Loucy (cell line): ENCODE results near the gene HOXD1.

Experiments used
- H2AFZ ChIP-seq: fragments of 200-600 bp; sonication (generic); 2 replicates; pipeline ENCODE4 v1.6.0; 2016; ENCODE audit warnings: antibody characterized with exemption, mild to moderate bottlenecking, low read length, moderate library complexity
- H3F3A ChIP-seq: fragments of 200-600 bp; 2 replicates; pipeline ENCODE4 v1.6.0; 2016; ENCODE audit warnings: antibody characterized with exemption, low read depth, mild to moderate bottlenecking
- H3K27me3 ChIP-seq: fragments of 200-600 bp; sonication (generic); 2 replicates; pipeline ENCODE4 v1.6.1; 2014; ENCODE audit warnings: low read length, mild to moderate bottlenecking; ENCODE audit not compliant: insufficient read depth, poor library complexity, severe bottlenecking
- H3K36me3 ChIP-seq: fragments of 200-600 bp; sonication (generic); 2 replicates; pipeline ENCODE4 v1.6.1; 2016; ENCODE audit warnings: low read length; ENCODE audit not compliant: insufficient read depth
- H3K4me1 ChIP-seq: fragments of 200-600 bp; sonication (generic); 2 replicates; pipeline ENCODE4 v1.5.1; 2014; ENCODE audit warnings: low read length, mild to moderate bottlenecking; ENCODE audit not compliant: insufficient read depth, poor library complexity, severe bottlenecking
- H3K4me2 ChIP-seq: fragments of 200-600 bp; sonication (generic); 2 replicates; pipeline ENCODE4 v1.6.0; 2014; ENCODE audit warnings: antibody characterized with exemption, low read length, low read depth, mild to moderate bottlenecking; ENCODE audit not compliant: poor library complexity, severe bottlenecking
- H3K4me3 ChIP-seq: fragments of 200-600 bp; sonication (generic); 2 replicates; pipeline ENCODE4 v1.5.1; 2014; ENCODE audit warnings: low read length, mild to moderate bottlenecking, mixed read lengths; ENCODE audit not compliant: poor library complexity, severe bottlenecking
- H3K79me2 ChIP-seq: fragments of 200-600 bp; sonication (generic); 2 replicates; pipeline ENCODE4 v1.6.1; 2014; ENCODE audit warnings: low read length; ENCODE audit not compliant: insufficient read depth
- H3K9ac ChIP-seq: fragments of 200-600 bp; sonication (generic); 2 replicates; pipeline ENCODE4 v1.6.0; 2014; ENCODE audit warnings: mild to moderate bottlenecking, low read depth, low read length, moderate library complexity; ENCODE audit not compliant: poor library complexity, severe bottlenecking
- H3K9me2 ChIP-seq: fragments of 200-600 bp; sonication (generic); replicated peaks from 2 replicates; pipeline ENCODE4 v1.6.1; 2016; ENCODE audit warnings: low read depth, low read length, mixed read lengths
- H3K9me3 ChIP-seq: fragments of 200-600 bp; sonication (generic); 2 replicates; pipeline ENCODE4 v1.6.1; 2014; ENCODE audit warnings: mild to moderate bottlenecking, antibody characterized with exemption, low read length, low read depth; ENCODE audit not compliant: insufficient read depth
- H4K20me1 ChIP-seq: fragments of 200-600 bp; sonication (generic); 2 replicates; pipeline ENCODE4 v1.6.0; 2014; ENCODE audit warnings: antibody characterized with exemption, low read length, mild to moderate bottlenecking; ENCODE audit not compliant: insufficient read depth, poor library complexity, severe bottlenecking
- CTCF ChIP-seq: fragments of 200-600 bp; sonication (generic); conservative IDR thresholded peaks from 2 replicates; pipeline ENCODE4 v1.5.1; 2014; ENCODE audit warnings: mild to moderate bottlenecking, antibody characterized with exemption, low read length
- EZH2phosphoT487 ChIP-seq: fragments of 200-600 bp; IDR thresholded peaks from 2 replicates; pipeline ENCODE4 v1.6.1; 2018; ENCODE audit warnings: antibody characterized with exemption, mild to moderate bottlenecking, moderate library complexity, borderline replicate concordance

Gene HOXD1

GRCh38 chr2:176152350-176153181 lies 35.9 kb upstream of the HOXD1 start:
- no peaks in the 10 kb centered on the region for H3K27me3 ChIP-seq
- no peak for TF ChIP-seq EZH2phosphoT487
- TF ChIP-seq CTCF = no peak
- no peaks in the 10 kb centered on the region for H3F3A ChIP-seq
- no peaks in the 10 kb centered on the region for H3K9me3 ChIP-seq
- no peak overlapping the region for H3K4me2 ChIP-seq
- no peaks in the 10 kb centered on the region for H4K20me1 ChIP-seq
- no peaks in the 10 kb centered on the region for H3K9me2 ChIP-seq
- no peak overlapping the region for H3K4me3 ChIP-seq
- no peaks in the 10 kb centered on the region for H3K36me3 ChIP-seq
- no peak overlapping the region for H3K9ac ChIP-seq
- H2AFZ ChIP-seq = no peak overlapping the region
- H3K4me1 ChIP-seq = no peaks in the 10 kb centered on the region
- no peaks in the 10 kb centered on the region for H3K79me2 ChIP-seq

DNA sequence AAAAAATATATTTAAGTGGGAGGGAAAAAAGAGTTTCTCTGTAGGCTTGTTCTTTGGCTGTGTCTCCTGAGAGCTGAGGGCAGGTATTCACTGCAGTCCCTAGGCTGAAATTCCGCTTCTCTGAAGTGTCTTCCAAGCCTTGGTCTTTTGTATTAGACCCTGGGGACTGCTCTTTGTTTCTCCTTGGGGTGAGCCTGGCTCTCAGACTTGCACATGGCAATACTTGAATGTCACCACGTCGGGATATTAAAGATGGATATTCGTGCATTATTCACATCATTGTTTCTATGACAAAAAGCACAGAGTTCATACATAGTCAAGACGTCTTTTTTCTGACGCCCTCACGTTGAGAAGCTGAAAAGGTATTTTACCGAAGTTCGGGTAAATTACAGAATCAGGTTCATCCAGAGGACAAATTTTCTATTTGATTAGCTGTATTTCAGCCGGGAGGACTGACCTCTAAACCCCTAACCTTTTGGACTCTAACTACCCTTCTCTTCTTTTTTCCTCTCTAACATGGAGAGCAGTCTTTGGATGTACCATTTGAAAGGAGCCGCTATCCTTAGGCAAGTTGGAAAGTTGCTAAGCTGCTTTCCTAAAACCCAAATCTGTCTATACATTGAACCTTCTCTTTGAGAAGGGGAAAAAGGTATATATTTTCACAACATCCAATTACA lies 33.8 kb upstream of the HOXD1 start:
- Histone ChIP-seq H3K4me3 (no peak overlapping the region), H3F3A (no peaks in the 10 kb centered on the region), H3K9me3 (no peaks in the 10 kb centered on the region), H3K36me3 (no peaks in the 10 kb centered on the region), H3K27me3 (no peaks in the 10 kb centered on the region), H2AFZ (no peak overlapping the region), H3K79me2 (no peaks in the 10 kb centered on the region), H3K4me1 (no peaks in the 10 kb centered on the region), H3K9me2 (no peaks in the 10 kb centered on the region), H4K20me1 (no peaks in the 10 kb centered on the region), H3K9ac (no peak overlapping the region), H3K4me2 (no peak overlapping the region)
- TF ChIP-seq EZH2phosphoT487 = no peak
- no peak for TF ChIP-seq CTCF

- Histone ChIP-seq H3K27me3 (no peaks in the 10 kb centered on the region), H3K36me3 (no peaks in the 10 kb centered on the region), H3F3A (no peaks in the 10 kb centered on the region), H3K4me2 (no peak overlapping the region), H4K20me1 (no peaks in the 10 kb centered on the region), H3K79me2 (no peaks in the 10 kb centered on the region), H3K4me3 (no peak overlapping the region), H3K4me1 (no peaks in the 10 kb centered on the region), H3K9me3 (no peaks in the 10 kb centered on the region), H2AFZ (no peak overlapping the region), H3K9ac (no peak overlapping the region), H3K9me2 (no peaks in the 10 kb centered on the region)
- TF ChIP-seq CTCF (no peak), EZH2phosphoT487 (no peak)
Measured at GRCh38 chr2:176155356-176156044, 33.0 kb upstream of the HOXD1 start.
